ENCODE data around the gene CC2D1B. TPM values are rescaled to one million over a fixed set of nuclear protein-coding genes. Genes with fewer than 3 reads are reported as not detected.

CC2D1B gene
- total and polyA plus RNA-seq, 2 donors (not counting 3 experiments of a cell fraction or from before 2014, with no cell fraction given) = 16.9 to 32.6 TPM

GRCh38 chr1:52334906-52335528, 31.0 kb downstream of the CC2D1B start:
- H3K36me3 ChIP-seq (ENCODE audit: control insufficient read depth in 2 of 2, extremely low read depth in 1 of 2, insufficient read depth in 2 of 2, low read length in 2 of 2) = no peaks in the 10 kb centered on the region
- no TSS peak for BruUV-seq (replicated peaks)
- intact Hi-C loops (cut with micrococcal nuclease) (no loop called here), dilution Hi-C loops (cut with MboI; ENCODE audit: extremely low pct_ligation_motif_present, low sequenced_read_pairs) (no loop called here)
- no peaks in the 10 kb centered on the region for H3K27me3 ChIP-seq (ENCODE audit: control insufficient read depth in 2 of 2, insufficient read depth in 2 of 2, low read length in 2 of 2)
- no peak for DNase-seq (ENCODE audit: low read depth, low spot score)
- H3K4me3 ChIP-seq (replicated peaks in 1 of 3; ENCODE audit: insufficient read depth in 1 of 3, low read depth in 1 of 3, low read length in 3 of 3) = no peak overlapping the region
- no peak overlapping the region for H3K9ac ChIP-seq (replicated peaks; ENCODE audit: extremely low read depth, insufficient read depth, low read length)
- no peaks in the 10 kb centered on the region for H3K9me3 ChIP-seq (replicated peaks; ENCODE audit: control insufficient read depth, insufficient read depth, low read length)
- no peaks in the 10 kb centered on the region for H3K4me1 ChIP-seq (ENCODE audit: control insufficient read depth, extremely low read depth, insufficient read depth, low read length)
- no peaks in the 10 kb centered on the region for H3K9me1 ChIP-seq (replicated peaks; ENCODE audit: control insufficient read depth, extremely low read depth, insufficient read depth, low read length)
- no peak overlapping the region for H3K27ac ChIP-seq (ENCODE audit: insufficient read depth, low read depth, low read length)
- no peak for TF ChIP-seq POLR2AphosphoS5 (IDR thresholded peaks at IDR 0.05; ENCODE audit: insufficient read depth, low read depth, low read length)
- no peak for TF ChIP-seq FOS (IDR thresholded peaks at IDR 0.05; ENCODE audit: borderline replicate concordance, insufficient read depth, low read length)
- no peak for TF ChIP-seq MAX (IDR thresholded peaks at IDR 0.05; ENCODE audit: insufficient read depth, insufficient read length)
- CTCF ChIA-PET = no interaction called here
- no peak overlapping the region for H2AFZ ChIP-seq (ENCODE audit: low read depth, low read length)
- FAIRE-seq = no peak
- H3K79me2 ChIP-seq (ENCODE audit: control insufficient read depth, insufficient read depth, low read length) = no peaks in the 10 kb centered on the region
- no peak overlapping the region for H3K4me2 ChIP-seq (ENCODE audit: insufficient read depth, low read length)
- H4K20me1 ChIP-seq (replicated peaks; ENCODE audit: control insufficient read depth, extremely low read depth, insufficient read depth, low read length) = no peaks in the 10 kb centered on the region
- POLR2A ChIA-PET = no interaction called here

- POLR2A ChIA-PET = no interaction called here
- DNase-seq (ENCODE audit: low read depth, low spot score) (no peak), FAIRE-seq (no peak)
- Histone ChIP-seq H3K4me1 (ENCODE audit: control insufficient read depth, extremely low read depth, insufficient read depth, low read length) (no peaks in the 10 kb centered on the region), H3K9me1 (replicated peaks; ENCODE audit: control insufficient read depth, extremely low read depth, insufficient read depth, low read length) (no peaks in the 10 kb centered on the region), H3K9ac (replicated peaks; ENCODE audit: extremely low read depth, insufficient read depth, low read length) (no peak overlapping the region), H3K4me2 (ENCODE audit: insufficient read depth, low read length) (no peak overlapping the region), H3K27me3 (ENCODE audit: control insufficient read depth in 2 of 2, insufficient read depth in 2 of 2, low read length in 2 of 2) (no peaks in the 10 kb centered on the region), H4K20me1 (replicated peaks; ENCODE audit: control insufficient read depth, extremely low read depth, insufficient read depth, low read length) (no peaks in the 10 kb centered on the region), H3K27ac (ENCODE audit: insufficient read depth, low read depth, low read length) (no peak overlapping the region), H3K36me3 (ENCODE audit: control insufficient read depth in 2 of 2, extremely low read depth in 1 of 2, insufficient read depth in 2 of 2, low read length in 2 of 2) (no peaks in the 10 kb centered on the region), H3K79me2 (ENCODE audit: control insufficient read depth, insufficient read depth, low read length) (no peaks in the 10 kb centered on the region), H2AFZ (ENCODE audit: low read depth, low read length) (no peak overlapping the region), H3K4me3 (replicated peaks in 1 of 3; ENCODE audit: insufficient read depth in 1 of 3, low read depth in 1 of 3, low read length in 3 of 3) (no peak overlapping the region), H3K9me3 (replicated peaks; ENCODE audit: control insufficient read depth, insufficient read depth, low read length) (no peaks in the 10 kb centered on the region)
- no TSS peak for BruUV-seq (replicated peaks)
- dilution Hi-C loops (cut with MboI; ENCODE audit: extremely low pct_ligation_motif_present, low sequenced_read_pairs) (no loop called here), intact Hi-C loops (cut with micrococcal nuclease) (no loop called here)
- CTCF ChIA-PET = interaction anchor here (3.2 kb wide), 1 partner anchor 205 kb away, joined by 19 read pairs; no protein-coding TSS in a partner anchor
- TF ChIP-seq MAX (IDR thresholded peaks at IDR 0.05; ENCODE audit: insufficient read depth, insufficient read length) = no peak
- TF ChIP-seq POLR2AphosphoS5 (IDR thresholded peaks at IDR 0.05; ENCODE audit: insufficient read depth, low read depth, low read length) = no peak
- no peak for TF ChIP-seq EZH2 (IDR thresholded peaks at IDR 0.05; ENCODE audit: borderline replicate concordance, low read depth, low read length, severe bottlenecking)
- TF ChIP-seq FOS (IDR thresholded peaks at IDR 0.05; ENCODE audit: borderline replicate concordance, insufficient read depth, low read length) = no peak
- TF ChIP-seq GATA2 (IDR thresholded peaks at IDR 0.05; ENCODE audit: insufficient read depth, insufficient read length, low read depth, low read length) = no peak
- TF ChIP-seq POLR2A (IDR thresholded peaks at IDR 0.05; ENCODE audit: low read depth, low read length) = no peak
- no peak for TF ChIP-seq MYC (IDR thresholded peaks at IDR 0.05; ENCODE audit: low read depth, low read length)
- no peak for TF ChIP-seq JUN (IDR thresholded peaks at IDR 0.05; ENCODE audit: borderline replicate concordance, insufficient read depth, insufficient read length, low read depth)
- TF ChIP-seq CTCF (IDR thresholded peaks at IDR 0.05; ENCODE audit: extremely low read depth in 1 of 2, insufficient read depth in 1 of 2, low read depth in 1 of 2, low read length in 2 of 2) = no peak
Measured at GRCh38 chr1:52332411-52332810, 33.6 kb downstream of the CC2D1B start.

Data from endothelial cell of umbilical vein (primary cell).